GM19468 (cell line): ENCODE measurements around the gene COL4A6.
"Not testable (repeated sequence)": the region's sequence is repeated elsewhere in the genome, so short reads cannot be mapped to it uniquely, and the experiment has no call there.

ENCODE experiments used
- ATAC-seq: cut with Tn5 transposase; IDR thresholded peaks from one replicate; pipeline ENCODE4 v1.9.1; 2021; ENCODE audit warnings: mild to moderate bottlenecking, moderate library complexity, moderate number of reproducible peaks; ENCODE audit not compliant: unreplicated experiment; ENCODE audit errors: extremely low read depth

COL4A6 gene

GRCh38 chrX:108438110-108438623 is at the start of gene COL4A6:
Gene COL4A6 (minus strand): TSS chrX:108438422. CDS start chrX:108438196, 226 bp downstream.
- no peak for ATAC-seq

GRCh38 chrX:108485960-108486359 is 47.7 kb upstream of the COL4A6 start:
- no peak for ATAC-seq

GRCh38 chrX:108484251-108484650 is 46.0 kb upstream of the COL4A6 start:
- no peak for ATAC-seq

- not testable (repeated sequence) for ATAC-seq
Measured at GRCh38 chrX:108481528-108481927, 43.3 kb upstream of the COL4A6 start.

GRCh38 chrX:108473979-108474378 is 35.8 kb upstream of the COL4A6 start:
- no peak for ATAC-seq

GRCh38 chrX:108468486-108468885 is 30.3 kb upstream of the COL4A6 start:
- no peak for ATAC-seq

GRCh38 chrX:108464604-108465003 is 26.4 kb upstream of the COL4A6 start:
- ATAC-seq: no peak

GRCh38 chrX:108456971-108457477 is 18.8 kb upstream of the COL4A6 start:
- no peak for ATAC-seq

GRCh38 chrX:108453841-108454240 is 15.6 kb upstream of the COL4A6 start:
- ATAC-seq: no peak

GRCh38 chrX:108447303-108447702 is 9.1 kb upstream of the COL4A6 start:
- ATAC-seq: no peak

- ATAC-seq: no peak
Measured at GRCh38 chrX:108442901-108443464, 4.8 kb upstream of the COL4A6 start.

GRCh38 chrX:108439961-108440696 is 1.9 kb upstream of the COL4A6 start:
- ATAC-seq: no peak

- ATAC-seq: no peak
Measured at GRCh38 chrX:108439426-108439942, 1.3 kb upstream of the COL4A6 start, which contains the start of gene COL4A5. Gene COL4A5 (plus strand): TSS chrX:108439838. CDS start chrX:108440126, 288 bp downstream.

GRCh38 chrX:108437349-108438109 is 693 bp downstream of the COL4A6 start:
- ATAC-seq: no peak

- no peak for ATAC-seq
Measured at GRCh38 chrX:108435261-108435660, 3.0 kb downstream of the COL4A6 start.

GRCh38 chrX:108426262-108426661 is 12.0 kb downstream of the COL4A6 start:
- ATAC-seq: no peak

GRCh38 chrX:108420481-108420880 is 17.7 kb downstream of the COL4A6 start:
- no peak for ATAC-seq

GRCh38 chrX:108419401-108419800 is 18.8 kb downstream of the COL4A6 start:
- ATAC-seq: no peak

- ATAC-seq: peak; percentile 53
Measured at GRCh38 chrX:108417257-108417656, 21.0 kb downstream of the COL4A6 start.

GRCh38 chrX:108415891-108416290 is 22.3 kb downstream of the COL4A6 start:
- ATAC-seq: no peak
